ENCODE measurements around the gene IFI27L2.

DNA sequence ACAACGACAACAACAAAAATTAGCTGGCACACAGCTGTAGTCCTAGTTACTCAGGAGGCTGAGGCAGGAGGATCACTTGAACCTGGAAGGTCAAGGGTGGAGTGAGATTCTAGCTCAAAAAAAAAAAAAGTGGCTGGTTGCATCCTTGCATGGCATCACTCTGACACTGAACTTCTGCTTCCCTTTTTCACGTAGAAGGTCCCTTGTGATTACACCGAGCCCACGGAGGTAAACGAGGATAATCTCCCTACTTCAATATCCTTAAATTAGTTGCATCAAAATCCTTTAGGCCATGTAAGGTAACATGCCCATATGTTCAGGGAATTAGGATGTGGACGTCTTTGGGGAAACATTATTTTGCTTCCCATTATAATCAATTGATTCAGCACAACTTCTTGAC is 40.7 kb upstream of the IFI27L2 start:
- TF ChIP-seq, protein P1, sequence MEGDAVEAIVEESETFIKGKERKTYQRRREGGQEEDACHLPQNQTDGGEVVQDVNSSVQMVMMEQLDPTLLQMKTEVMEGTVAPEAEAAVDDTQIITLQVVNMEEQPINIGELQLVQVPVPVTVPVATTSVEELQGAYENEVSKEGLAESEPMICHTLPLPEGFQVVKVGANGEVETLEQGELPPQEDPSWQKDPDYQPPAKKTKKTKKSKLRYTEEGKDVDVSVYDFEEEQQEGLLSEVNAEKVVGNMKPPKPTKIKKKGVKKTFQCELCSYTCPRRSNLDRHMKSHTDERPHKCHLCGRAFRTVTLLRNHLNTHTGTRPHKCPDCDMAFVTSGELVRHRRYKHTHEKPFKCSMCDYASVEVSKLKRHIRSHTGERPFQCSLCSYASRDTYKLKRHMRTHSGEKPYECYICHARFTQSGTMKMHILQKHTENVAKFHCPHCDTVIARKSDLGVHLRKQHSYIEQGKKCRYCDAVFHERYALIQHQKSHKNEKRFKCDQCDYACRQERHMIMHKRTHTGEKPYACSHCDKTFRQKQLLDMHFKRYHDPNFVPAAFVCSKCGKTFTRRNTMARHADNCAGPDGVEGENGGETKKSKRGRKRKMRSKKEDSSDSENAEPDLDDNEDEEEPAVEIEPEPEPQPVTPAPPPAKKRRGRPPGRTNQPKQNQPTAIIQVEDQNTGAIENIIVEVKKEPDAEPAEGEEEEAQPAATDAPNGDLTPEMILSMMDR (IDR thresholded peaks at IDR 0.05) = no peak
- TF ChIP-seq POLR2A (IDR thresholded peaks at IDR 0.05) = no peak
- no peak for TF ChIP-seq POLR2AphosphoS5 (IDR thresholded peaks at IDR 0.05; ENCODE audit: insufficient read depth in 1 of 2, low read depth in 1 of 2)

Data from vagina (tissue), 2 donors.